ENCODE results near the gene SBF1. TPM values are rescaled to one million over a fixed set of nuclear protein-coding genes. Genes with fewer than 3 reads are reported as not detected.

SBF1 gene
- polyA plus RNA-seq, 1 donor from 2014 or later, result 58.9 TPM

GRCh38 chr22:50441428-50441993 is 33.3 kb downstream of the SBF1 start:
- Histone ChIP-seq H3K79me2 (replicated peaks; ENCODE audit: insufficient read depth, low read length) (no peaks in the 10 kb centered on the region), H3K27me3 (ENCODE audit: insufficient read depth, low read depth, low read length) (no peaks in the 10 kb centered on the region), H3K36me3 (ENCODE audit: insufficient read depth, low read length) (no peaks in the 10 kb centered on the region), H3K4me3 (ENCODE audit: low read length) (no peak overlapping the region), H3K9me2 (ENCODE audit: insufficient read depth, low read length) (no peaks in the 10 kb centered on the region), H3F3A (ENCODE audit: insufficient read depth, low read length, poor library complexity, severe bottlenecking) (no peaks in the 10 kb centered on the region), H3K9ac (ENCODE audit: low read length) (no peak overlapping the region), H3K27ac (ENCODE audit: low read length) (no peak overlapping the region), H3K4me2 (ENCODE audit: low read length) (no peak overlapping the region), H4K20me1 (ENCODE audit: insufficient read depth) (no peaks in the 10 kb centered on the region), H3K9me3 (ENCODE audit: low read length) (no peaks in the 10 kb centered on the region), H2AFZ (ENCODE audit: low read depth, low read length) (no peak overlapping the region)
- TF ChIP-seq TAF1 (IDR thresholded peaks at IDR 0.05; ENCODE audit: low read depth), result no peak
- TF ChIP-seq SMC3 (conservative IDR thresholded peaks at IDR 0.05; ENCODE audit: poor library complexity), result no peak

GRCh38 chr22:50440544-50441249 is 34.1 kb downstream of the SBF1 start:
- no peaks in the 10 kb centered on the region for H3K36me3 ChIP-seq (ENCODE audit: insufficient read depth, low read length)
- H3K27me3 ChIP-seq (ENCODE audit: insufficient read depth, low read depth, low read length), result no peaks in the 10 kb centered on the region
- H2AFZ ChIP-seq (ENCODE audit: low read depth, low read length), result no peak overlapping the region
- H3K79me2 ChIP-seq (replicated peaks; ENCODE audit: insufficient read depth, low read length), result no peaks in the 10 kb centered on the region
- no peaks in the 10 kb centered on the region for H3F3A ChIP-seq (ENCODE audit: insufficient read depth, low read length, poor library complexity, severe bottlenecking)
- no peak overlapping the region for H3K4me3 ChIP-seq (ENCODE audit: low read length)
- H4K20me1 ChIP-seq (ENCODE audit: insufficient read depth), result no peaks in the 10 kb centered on the region
- no peak overlapping the region for H3K4me2 ChIP-seq (ENCODE audit: low read length)
- no peaks in the 10 kb centered on the region for H3K9me3 ChIP-seq (ENCODE audit: low read length)
- no peaks in the 10 kb centered on the region for H3K9me2 ChIP-seq (ENCODE audit: insufficient read depth, low read length)
- no peak overlapping the region for H3K27ac ChIP-seq (ENCODE audit: low read length)
- H3K9ac ChIP-seq (ENCODE audit: low read length), result no peak overlapping the region
- TF ChIP-seq REST (IDR thresholded peaks at IDR 0.05; ENCODE audit: borderline replicate concordance) (no peak), CTCF (IDR thresholded peaks at IDR 0.05; ENCODE audit: poor library complexity, severe bottlenecking) (no peak), MXI1 (conservative IDR thresholded peaks at IDR 0.05; ENCODE audit: poor library complexity, severe bottlenecking) (no peak), SMC3 (conservative IDR thresholded peaks at IDR 0.05; ENCODE audit: poor library complexity) (no peak), TAF1 (IDR thresholded peaks at IDR 0.05; ENCODE audit: low read depth) (no peak), EP300 (conservative IDR thresholded peaks at IDR 0.05; ENCODE audit: poor library complexity, severe bottlenecking) (no peak), POLR2AphosphoS5 (IDR thresholded peaks at IDR 0.05) (no peak), EZH2 (IDR thresholded peaks at IDR 0.05; ENCODE audit: borderline replicate concordance, insufficient read depth, low read length, poor library complexity, severe bottlenecking) (no peak), RAD21 (conservative IDR thresholded peaks at IDR 0.05) (no peak)
